ENCODE data around the gene ATP9B.

The ATP9B gene

GRCh38 chr18:79355433-79356335 lies 286.5 kb downstream of the ATP9B start:
- Histone ChIP-seq H3K4me2 (ENCODE audit: low read depth, low read length, poor library complexity, severe bottlenecking) (no peak overlapping the region), H3K9ac (ENCODE audit: low read depth, low read length, poor library complexity, severe bottlenecking) (no peak overlapping the region), H3K9me3 (ENCODE audit: insufficient read depth, low read depth, low read length) (no peaks in the 10 kb centered on the region), H3K27me3 (ENCODE audit: insufficient read depth, low read length, poor library complexity, severe bottlenecking) (no peaks in the 10 kb centered on the region), H3K36me3 (ENCODE audit: insufficient read depth, low read length) (peaks cover 3% of the 10 kb centered on the region; the same call in 1 of the 2 replicates), H3K9me2 (replicated peaks; ENCODE audit: low read depth, low read length) (no peaks in the 10 kb centered on the region), H4K20me1 (ENCODE audit: insufficient read depth, low read length, poor library complexity, severe bottlenecking) (no peaks in the 10 kb centered on the region), H3K4me1 (ENCODE audit: insufficient read depth, low read length, poor library complexity, severe bottlenecking) (no peaks in the 10 kb centered on the region), H3K79me2 (ENCODE audit: insufficient read depth, low read length) (no peaks in the 10 kb centered on the region), H3K4me3 (ENCODE audit: low read length, poor library complexity, severe bottlenecking) (no peak overlapping the region), H2AFZ (ENCODE audit: low read length) (no peak overlapping the region), H3F3A (ENCODE audit: low read depth) (no peaks in the 10 kb centered on the region)
- TF ChIP-seq CTCF (conservative IDR thresholded peaks at IDR 0.05; ENCODE audit: low read length) (no peak), EZH2phosphoT487 (IDR thresholded peaks at IDR 0.05; ENCODE audit: borderline replicate concordance) (no peak)

- H2AFZ ChIP-seq (ENCODE audit: low read length), result no peak overlapping the region
- peaks cover 3% of the 10 kb centered on the region; the same call in 1 of the 2 replicates for H3K36me3 ChIP-seq (ENCODE audit: insufficient read depth, low read length)
- no peak for TF ChIP-seq EZH2phosphoT487 (IDR thresholded peaks at IDR 0.05; ENCODE audit: borderline replicate concordance)
- no peak for TF ChIP-seq CTCF (conservative IDR thresholded peaks at IDR 0.05; ENCODE audit: low read length)
- no peaks in the 10 kb centered on the region for H3K79me2 ChIP-seq (ENCODE audit: insufficient read depth, low read length)
- no peaks in the 10 kb centered on the region for H4K20me1 ChIP-seq (ENCODE audit: insufficient read depth, low read length, poor library complexity, severe bottlenecking)
- no peaks in the 10 kb centered on the region for H3K9me3 ChIP-seq (ENCODE audit: insufficient read depth, low read depth, low read length)
- no peaks in the 10 kb centered on the region for H3K9me2 ChIP-seq (replicated peaks; ENCODE audit: low read depth, low read length)
- H3K4me3 ChIP-seq (ENCODE audit: low read length, poor library complexity, severe bottlenecking), result no peak overlapping the region
- H3K4me1 ChIP-seq (ENCODE audit: insufficient read depth, low read length, poor library complexity, severe bottlenecking), result no peaks in the 10 kb centered on the region
- H3K9ac ChIP-seq (ENCODE audit: low read depth, low read length, poor library complexity, severe bottlenecking), result no peak overlapping the region
- no peak overlapping the region for H3K4me2 ChIP-seq (ENCODE audit: low read depth, low read length, poor library complexity, severe bottlenecking)
- H3F3A ChIP-seq (ENCODE audit: low read depth), result no peaks in the 10 kb centered on the region
- H3K27me3 ChIP-seq (ENCODE audit: insufficient read depth, low read length, poor library complexity, severe bottlenecking), result no peaks in the 10 kb centered on the region
These were observed 287.2 kb downstream of the ATP9B start for GRCh38 chr18:79356435-79356834.

GRCh38 chr18:79360933-79361332 lies 291.7 kb downstream of the ATP9B start:
- no peak for TF ChIP-seq CTCF (conservative IDR thresholded peaks at IDR 0.05; ENCODE audit: low read length)
- TF ChIP-seq EZH2phosphoT487 (IDR thresholded peaks at IDR 0.05; ENCODE audit: borderline replicate concordance), result no peak

More at GRCh38 chr18:79360933-79361332, 291.7 kb downstream of the ATP9B start:
- Histone ChIP-seq H3K9ac (ENCODE audit: low read depth, low read length, poor library complexity, severe bottlenecking) (no peak overlapping the region), H3K4me3 (ENCODE audit: low read length, poor library complexity, severe bottlenecking) (no peak overlapping the region), H3K9me3 (ENCODE audit: insufficient read depth, low read depth, low read length) (no peaks in the 10 kb centered on the region), H4K20me1 (ENCODE audit: insufficient read depth, low read length, poor library complexity, severe bottlenecking) (no peaks in the 10 kb centered on the region), H3K4me2 (ENCODE audit: low read depth, low read length, poor library complexity, severe bottlenecking) (no peak overlapping the region), H3K36me3 (ENCODE audit: insufficient read depth, low read length) (peaks cover 3% of the 10 kb centered on the region; the same call in 1 of the 2 replicates), H2AFZ (ENCODE audit: low read length) (no peak overlapping the region), H3K4me1 (ENCODE audit: insufficient read depth, low read length, poor library complexity, severe bottlenecking) (no peaks in the 10 kb centered on the region), H3K79me2 (ENCODE audit: insufficient read depth, low read length) (no peaks in the 10 kb centered on the region), H3K9me2 (replicated peaks; ENCODE audit: low read depth, low read length) (no peaks in the 10 kb centered on the region), H3F3A (ENCODE audit: low read depth) (no peaks in the 10 kb centered on the region), H3K27me3 (ENCODE audit: insufficient read depth, low read length, poor library complexity, severe bottlenecking) (no peaks in the 10 kb centered on the region)

All from Loucy (cell line).